Uterus (tissue), 2 donors: ENCODE data around the gene HAVCR1.

ENCODE experiments used
- CTCF ChIP-seq, 4 experiments: fragments of 200-600 bp in 2 of 4; fragments of 450-650 bp in 2 of 4; sonication (generic) in 2 of 4; IDR thresholded peaks; one replicate each; pipeline ENCODE4 v1.5.1; 2016 to 2019; ENCODE audit warnings: antibody characterized with exemption in 4 of 4, mild to moderate bottlenecking in 2 of 4, moderate library complexity in 1 of 4
- POLR2A ChIP-seq, 2 donors: fragments of 450-650 bp; IDR thresholded peaks; one replicate each; pipeline ENCODE4 v1.6.1; 2016; ENCODE audit warnings: antibody characterized with exemption in 2 of 2, mild to moderate bottlenecking in 1 of 2, moderate library complexity in 1 of 2

GRCh38 chr5:157049605-157050004, 9.3 kb downstream of the HAVCR1 start:
- TF ChIP-seq CTCF (IDR thresholded peaks at IDR 0.05): no peak
- TF ChIP-seq POLR2A (IDR thresholded peaks at IDR 0.05): no peak
